Right lobe of liver (tissue), 4 donors: ENCODE data around the gene RNF31.

Source experiments
- POLR2A ChIP-seq: fragments of 450-650 bp; IDR thresholded peaks from one replicate; pipeline ENCODE4 v1.6.1; 2017; ENCODE audit warnings: antibody characterized with exemption, mild to moderate bottlenecking
- TF ChIP-seq, protein P1 (sequence below), 4 donors: fragments of 200-600 bp in 3 of 4; fragments of 450-650 bp in 1 of 4; IDR thresholded peaks; one replicate each; pipeline versions ENCODE4 v1.5.1 to v1.8.0; 2016 to 2022; ENCODE audit warnings: antibody characterized with exemption in 4 of 4, mild to moderate bottlenecking in 2 of 4
- donor health status: DM: no; HTN: no; CAD: no.
- donor health status: DM: no; HTN: no; CAD: no.
- donor health status: DM: no; HTN: yes; CAD: no.

- TF ChIP-seq, protein P1, sequence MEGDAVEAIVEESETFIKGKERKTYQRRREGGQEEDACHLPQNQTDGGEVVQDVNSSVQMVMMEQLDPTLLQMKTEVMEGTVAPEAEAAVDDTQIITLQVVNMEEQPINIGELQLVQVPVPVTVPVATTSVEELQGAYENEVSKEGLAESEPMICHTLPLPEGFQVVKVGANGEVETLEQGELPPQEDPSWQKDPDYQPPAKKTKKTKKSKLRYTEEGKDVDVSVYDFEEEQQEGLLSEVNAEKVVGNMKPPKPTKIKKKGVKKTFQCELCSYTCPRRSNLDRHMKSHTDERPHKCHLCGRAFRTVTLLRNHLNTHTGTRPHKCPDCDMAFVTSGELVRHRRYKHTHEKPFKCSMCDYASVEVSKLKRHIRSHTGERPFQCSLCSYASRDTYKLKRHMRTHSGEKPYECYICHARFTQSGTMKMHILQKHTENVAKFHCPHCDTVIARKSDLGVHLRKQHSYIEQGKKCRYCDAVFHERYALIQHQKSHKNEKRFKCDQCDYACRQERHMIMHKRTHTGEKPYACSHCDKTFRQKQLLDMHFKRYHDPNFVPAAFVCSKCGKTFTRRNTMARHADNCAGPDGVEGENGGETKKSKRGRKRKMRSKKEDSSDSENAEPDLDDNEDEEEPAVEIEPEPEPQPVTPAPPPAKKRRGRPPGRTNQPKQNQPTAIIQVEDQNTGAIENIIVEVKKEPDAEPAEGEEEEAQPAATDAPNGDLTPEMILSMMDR (IDR thresholded peaks at IDR 0.05): no peak
- TF ChIP-seq POLR2A: no peak
These were observed 37.2 kb upstream of the RNF31 start for GRCh38 chr14:24110060-24110459.
